GM12872 (cell line): Measurements from ENCODE around the gene PNMA8A.

ENCODE experiments used
- TF ChIP-seq, protein P1 (sequence below): IDR thresholded peaks from 3 replicates; pipeline ENCODE4 v1.5.1; 2011; ENCODE audit warnings: low read depth, mild to moderate bottlenecking, low read length, moderate library complexity; ENCODE audit not compliant: insufficient read depth

The PNMA8A gene

DNA sequence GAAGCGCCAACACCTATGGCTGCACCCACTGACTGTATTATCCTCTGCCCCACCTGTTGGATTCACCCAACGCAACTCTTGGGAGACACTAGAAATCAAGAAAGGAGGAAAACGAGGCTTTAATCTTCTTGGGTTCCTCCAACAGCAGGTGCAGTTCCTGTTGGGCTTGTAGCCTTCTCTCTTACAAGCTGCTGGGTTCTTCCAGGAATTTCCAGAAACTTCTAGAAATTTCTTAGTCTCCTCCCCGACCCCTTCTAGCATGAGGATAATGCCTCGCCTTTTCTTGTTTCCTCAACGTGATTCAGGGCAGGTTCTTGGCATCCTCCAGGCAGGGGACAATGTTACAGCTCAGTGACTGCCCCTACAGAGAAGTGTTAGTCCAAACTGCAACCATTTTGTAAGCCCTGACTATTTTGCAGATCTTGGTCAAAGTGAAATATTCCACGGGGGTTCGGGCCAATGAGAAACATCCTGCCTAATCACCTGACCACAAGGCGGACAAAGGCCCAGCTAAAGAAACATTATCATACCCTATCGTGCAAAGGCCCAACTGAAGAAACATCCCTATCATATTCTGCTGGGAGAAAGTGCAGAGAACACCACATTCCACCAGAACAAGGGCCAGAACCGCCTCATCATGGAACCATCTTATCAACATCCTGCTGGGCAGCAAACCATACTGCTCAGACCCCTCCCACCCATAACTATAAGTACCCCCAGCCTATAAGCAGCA lies 614 bp upstream of the PNMA8A start:
- TF ChIP-seq, protein P1, sequence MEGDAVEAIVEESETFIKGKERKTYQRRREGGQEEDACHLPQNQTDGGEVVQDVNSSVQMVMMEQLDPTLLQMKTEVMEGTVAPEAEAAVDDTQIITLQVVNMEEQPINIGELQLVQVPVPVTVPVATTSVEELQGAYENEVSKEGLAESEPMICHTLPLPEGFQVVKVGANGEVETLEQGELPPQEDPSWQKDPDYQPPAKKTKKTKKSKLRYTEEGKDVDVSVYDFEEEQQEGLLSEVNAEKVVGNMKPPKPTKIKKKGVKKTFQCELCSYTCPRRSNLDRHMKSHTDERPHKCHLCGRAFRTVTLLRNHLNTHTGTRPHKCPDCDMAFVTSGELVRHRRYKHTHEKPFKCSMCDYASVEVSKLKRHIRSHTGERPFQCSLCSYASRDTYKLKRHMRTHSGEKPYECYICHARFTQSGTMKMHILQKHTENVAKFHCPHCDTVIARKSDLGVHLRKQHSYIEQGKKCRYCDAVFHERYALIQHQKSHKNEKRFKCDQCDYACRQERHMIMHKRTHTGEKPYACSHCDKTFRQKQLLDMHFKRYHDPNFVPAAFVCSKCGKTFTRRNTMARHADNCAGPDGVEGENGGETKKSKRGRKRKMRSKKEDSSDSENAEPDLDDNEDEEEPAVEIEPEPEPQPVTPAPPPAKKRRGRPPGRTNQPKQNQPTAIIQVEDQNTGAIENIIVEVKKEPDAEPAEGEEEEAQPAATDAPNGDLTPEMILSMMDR, result no peak

DNA sequence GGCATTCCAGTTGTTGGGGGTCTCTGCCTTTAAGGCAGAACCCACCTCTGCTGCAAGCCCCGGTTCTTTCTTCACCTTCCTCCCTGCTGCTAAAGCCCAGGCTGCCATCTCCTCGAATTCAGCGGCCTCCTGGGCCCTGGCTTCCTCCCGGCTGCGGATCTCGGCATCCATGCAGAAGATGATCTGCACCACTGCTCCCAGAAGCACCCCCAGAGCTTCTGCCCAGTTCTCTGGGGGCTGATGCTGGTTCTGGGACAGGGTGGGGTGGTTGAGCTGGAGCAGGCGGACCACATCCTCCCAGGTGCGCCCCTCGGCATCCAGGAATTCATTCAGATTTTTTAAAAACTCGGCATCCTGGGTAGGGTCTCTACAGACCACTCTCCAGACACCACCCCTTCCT lies 987 bp downstream of the PNMA8A start:
- TF ChIP-seq, protein P1, result no peak

DNA sequence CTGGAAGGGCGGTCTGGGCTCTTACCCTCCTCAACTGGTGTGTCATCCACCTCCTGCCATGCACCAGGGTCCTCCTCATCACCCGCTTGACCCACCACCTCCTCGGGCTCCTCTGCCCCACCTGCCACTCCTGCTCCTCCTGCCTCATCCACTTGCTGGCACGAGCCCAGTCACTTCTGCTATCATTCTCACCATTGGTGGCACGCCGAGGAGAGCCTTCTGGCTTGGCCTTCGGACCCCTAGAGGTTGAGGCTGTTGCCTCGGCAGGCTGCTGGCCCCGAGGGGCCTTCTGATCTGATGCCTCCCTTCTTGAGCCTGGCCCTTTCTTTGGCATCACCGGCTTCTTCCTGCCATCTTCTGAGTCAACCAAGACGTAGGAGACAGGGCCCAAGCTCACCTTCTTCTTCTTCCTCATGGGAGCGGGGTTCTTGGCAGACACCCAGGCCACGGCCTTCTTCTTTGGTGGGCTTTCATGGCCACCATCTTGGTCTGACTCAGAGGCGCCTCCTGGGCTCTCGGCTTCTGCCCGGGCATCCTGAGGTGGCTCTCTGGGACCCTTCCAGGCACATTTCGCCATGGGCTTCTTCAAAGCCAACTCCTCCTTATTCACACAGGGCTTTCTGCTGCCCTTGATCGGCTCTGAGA lies 1.7 kb downstream of the PNMA8A start:
- TF ChIP-seq, protein P1, result no peak

DNA sequence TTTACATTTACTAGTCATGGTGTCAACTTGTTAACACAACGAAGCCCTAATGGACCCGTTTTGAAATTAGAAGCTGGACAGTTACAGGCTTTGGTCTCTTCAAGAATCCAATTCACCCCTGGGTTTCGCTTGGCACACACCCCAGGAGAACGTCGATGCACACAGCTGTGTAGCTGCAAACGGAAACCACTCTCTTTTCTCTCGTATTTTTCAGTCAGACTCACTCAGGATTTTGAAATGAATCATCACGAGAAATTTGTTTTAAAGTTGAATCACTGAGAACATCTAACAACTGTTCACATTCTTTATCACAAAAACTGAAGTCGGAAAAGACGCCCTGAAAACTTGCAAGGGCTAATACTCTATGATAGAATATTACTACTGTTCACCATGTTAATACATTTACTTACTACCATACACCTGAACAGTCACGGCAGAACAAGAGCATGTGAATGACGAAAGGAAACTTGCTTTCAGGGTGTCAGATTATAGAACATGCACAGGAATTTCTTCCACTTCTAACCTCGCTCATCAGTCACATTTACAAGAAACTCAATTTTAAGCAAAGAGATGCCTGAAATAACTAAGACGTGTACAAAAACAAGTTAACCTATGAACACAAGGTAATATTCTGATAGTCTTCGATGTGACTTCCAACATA lies 4.7 kb downstream of the PNMA8A start:
- TF ChIP-seq, protein P1, result no peak

DNA sequence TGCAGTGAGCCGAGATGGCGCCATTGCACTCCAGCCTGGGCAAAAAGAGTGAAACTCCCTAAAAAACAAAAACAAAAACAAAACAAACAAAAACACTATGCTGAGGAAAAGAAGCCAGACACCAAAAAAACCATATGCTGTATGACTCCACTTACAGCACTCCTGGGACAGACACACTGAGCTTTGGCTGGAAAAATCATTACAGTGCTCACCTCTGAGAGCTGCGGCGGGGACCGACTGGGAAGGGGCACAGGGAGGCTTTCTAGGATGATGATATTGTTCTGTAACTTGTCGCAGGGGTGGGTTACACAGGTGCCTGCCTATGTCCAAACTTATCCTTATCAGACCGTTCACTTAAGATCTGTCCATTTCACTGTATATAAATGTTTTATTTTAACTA lies 7.8 kb downstream of the PNMA8A start:
- TF ChIP-seq, protein P1, result no peak

DNA sequence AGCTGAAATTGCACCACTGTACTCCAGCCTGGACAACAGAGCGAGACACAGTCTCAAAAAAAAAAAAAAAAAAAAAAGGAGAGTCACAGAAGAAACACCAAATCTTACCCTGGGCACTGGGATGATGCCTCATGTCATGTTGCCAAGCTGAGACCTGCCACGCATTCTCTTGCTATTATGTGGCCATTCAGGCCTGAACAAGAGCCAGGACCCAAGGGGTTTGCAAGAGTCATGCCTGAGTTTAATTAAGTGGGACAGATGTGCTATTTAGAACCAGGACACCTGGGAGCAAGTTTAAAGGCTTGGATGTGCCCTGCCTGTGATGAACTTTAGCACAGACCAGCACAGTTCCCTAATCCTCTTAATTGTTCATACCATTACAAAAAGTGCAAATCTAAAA lies 9.8 kb downstream of the PNMA8A start:
- TF ChIP-seq, protein P1, result no peak

DNA sequence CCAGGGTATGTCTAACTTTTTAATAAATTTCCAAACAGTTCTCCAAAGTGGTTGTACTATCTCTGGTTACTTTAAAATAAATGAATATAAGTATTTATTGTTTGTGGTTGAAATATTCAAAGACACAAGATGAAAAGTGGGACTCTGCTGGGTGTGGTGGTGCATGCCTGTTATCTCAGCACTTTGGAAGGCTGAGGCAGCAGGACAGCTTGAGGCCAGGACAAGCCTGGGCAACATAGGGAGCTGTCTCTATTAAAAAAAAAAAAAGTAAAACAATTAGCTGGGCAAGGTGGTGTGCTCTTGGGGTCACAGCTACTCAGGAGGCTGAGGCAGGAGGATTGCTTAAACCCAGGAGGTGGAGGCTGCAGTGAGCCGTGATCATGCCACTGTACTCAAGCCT lies 10.4 kb downstream of the PNMA8A start:
- TF ChIP-seq, protein P1, result no peak
